Activated T-cell treated with anti-CD3 and anti-CD28 coated beads, Interleukin-2, amount 50 U/mL, for 4 hours (primary cell): ENCODE data around the gene TIMP4. TPM values are rescaled to one million over a fixed set of nuclear protein-coding genes. Genes with fewer than 3 reads are reported as not detected.

Experiments used
- ATAC-seq, 2 donors: fragments of 200-7000 bp; cut with Tn5 transposase; one replicate each; pipeline ENCODE4 v1.10.0; 2021
- DNase-seq: peaks from one replicate; pipeline ENCODE4 v3.0.0-alpha.2; 2020
- H3K27me3 Mint-ChIP-seq: one replicate; pipeline ENCODE4 v1.8.0; 2021; ENCODE audit warnings: low read depth, mixed read lengths
- H3K36me3 Mint-ChIP-seq: one replicate; pipeline ENCODE4 v1.8.0; 2022; ENCODE audit warnings: mixed read lengths; ENCODE audit not compliant: insufficient read depth
- H3K4me1 Mint-ChIP-seq: one replicate; pipeline ENCODE4 v1.8.0; 2021; ENCODE audit warnings: low read depth, mixed read lengths
- H3K4me3 Mint-ChIP-seq: one replicate; pipeline ENCODE4 v1.8.0; 2021; ENCODE audit warnings: mild to moderate bottlenecking, moderate library complexity, mixed read lengths
- H3K9me3 Mint-ChIP-seq: one replicate; pipeline ENCODE4 v1.8.0; 2021; ENCODE audit warnings: mixed read lengths
- total RNA-seq, 3 donors: library from RNA; stranded (reverse); gene quantifications; one replicate each; pipeline ENCODE4 v1.2.1, GENCODE V29; 2021

TIMP4 gene
- total RNA-seq, 3 donors from 2014 or later: 0.18 to 0.24 TPM; not detected in 1

- DNase-seq: no peak
- no peak for ATAC-seq
- Mint-ChIP-seq H3K4me3 (no peak overlapping the region), H3K9me3 (no peaks in the 10 kb centered on the region), H3K27me3 (no peaks in the 10 kb centered on the region), H3K36me3 (no peaks in the 10 kb centered on the region), H3K4me1 (no peaks in the 10 kb centered on the region)
Measured at GRCh38 chr3:12147049-12147780, 11.5 kb downstream of the TIMP4 start.

- ATAC-seq (no peak), DNase-seq (no peak)
- Mint-ChIP-seq H3K4me1 (no peaks in the 10 kb centered on the region), H3K36me3 (no peaks in the 10 kb centered on the region), H3K9me3 (no peaks in the 10 kb centered on the region), H3K4me3 (no peak overlapping the region), H3K27me3 (no peaks in the 10 kb centered on the region)
Measured at GRCh38 chr3:12143949-12144504, 14.7 kb downstream of the TIMP4 start.

GRCh38 chr3:12142476-12142875 lies 16.2 kb downstream of the TIMP4 start:
- DNase-seq (no peak), ATAC-seq (no peak)
- H3K9me3 Mint-ChIP-seq: no peaks in the 10 kb centered on the region

GRCh38 chr3:12141350-12141749 lies 17.4 kb downstream of the TIMP4 start:
- H3K4me1 Mint-ChIP-seq: no peaks in the 10 kb centered on the region
- no peak overlapping the region for H3K4me3 Mint-ChIP-seq
- no peak for DNase-seq
- no peaks in the 10 kb centered on the region for H3K36me3 Mint-ChIP-seq
- no peaks in the 10 kb centered on the region for H3K27me3 Mint-ChIP-seq
- no peaks in the 10 kb centered on the region for H3K9me3 Mint-ChIP-seq
- no peak for ATAC-seq

More at GRCh38 chr3:12142476-12142875, 16.2 kb downstream of the TIMP4 start:
- Mint-ChIP-seq H3K4me1 (no peaks in the 10 kb centered on the region), H3K27me3 (no peaks in the 10 kb centered on the region), H3K36me3 (no peaks in the 10 kb centered on the region), H3K4me3 (no peak overlapping the region)

GRCh38 chr3:12139111-12139511 lies 19.6 kb downstream of the TIMP4 start:
- no peaks in the 10 kb centered on the region for H3K27me3 Mint-ChIP-seq
- no peaks in the 10 kb centered on the region for H3K9me3 Mint-ChIP-seq
- H3K4me1 Mint-ChIP-seq: no peaks in the 10 kb centered on the region
- H3K36me3 Mint-ChIP-seq: no peaks in the 10 kb centered on the region
- no peak overlapping the region for H3K4me3 Mint-ChIP-seq
- ATAC-seq: peak; percentile 59 to 62
- DNase-seq: no peak

- no peak for DNase-seq
- Mint-ChIP-seq H3K36me3 (no peaks in the 10 kb centered on the region), H3K4me1 (no peaks in the 10 kb centered on the region), H3K9me3 (no peaks in the 10 kb centered on the region), H3K27me3 (peaks cover 5% of the 10 kb centered on the region), H3K4me3 (no peak overlapping the region)
- peak in 1 of 2 donors; percentile 49 for ATAC-seq
Measured at GRCh38 chr3:12138044-12138443, 20.7 kb downstream of the TIMP4 start.

GRCh38 chr3:12136371-12136770 lies 22.3 kb downstream of the TIMP4 start:
- H3K27me3 Mint-ChIP-seq: peaks cover 7% of the 10 kb centered on the region
- H3K36me3 Mint-ChIP-seq: no peaks in the 10 kb centered on the region
- H3K4me1 Mint-ChIP-seq: no peaks in the 10 kb centered on the region
- DNase-seq (no peak), ATAC-seq (no peak)
- H3K9me3 Mint-ChIP-seq: no peaks in the 10 kb centered on the region
- H3K4me3 Mint-ChIP-seq: no peak overlapping the region

- no peaks in the 10 kb centered on the region for H3K4me1 Mint-ChIP-seq
- H3K9me3 Mint-ChIP-seq: no peaks in the 10 kb centered on the region
- no peak overlapping the region for H3K4me3 Mint-ChIP-seq
- DNase-seq (peak; percentile 39), ATAC-seq (peak; percentile 83 to 91)
- H3K36me3 Mint-ChIP-seq: no peaks in the 10 kb centered on the region
- H3K27me3 Mint-ChIP-seq: peaks cover 9% of the 10 kb centered on the region
Measured at GRCh38 chr3:12135029-12135657, 23.6 kb downstream of the TIMP4 start.

- no peak overlapping the region for H3K4me3 Mint-ChIP-seq
- H3K27me3 Mint-ChIP-seq: peaks cover 15% of the 10 kb centered on the region
- no peaks in the 10 kb centered on the region for H3K4me1 Mint-ChIP-seq
- H3K9me3 Mint-ChIP-seq: no peaks in the 10 kb centered on the region
- no peaks in the 10 kb centered on the region for H3K36me3 Mint-ChIP-seq
- DNase-seq (no peak), ATAC-seq (no peak)
Measured at GRCh38 chr3:12132881-12133280, 25.8 kb downstream of the TIMP4 start.

GRCh38 chr3:12131351-12132090 lies 27.2 kb downstream of the TIMP4 start:
- peaks cover 17% of the 10 kb centered on the region for H3K27me3 Mint-ChIP-seq
- H3K9me3 Mint-ChIP-seq: no peaks in the 10 kb centered on the region
- no peak overlapping the region for H3K4me3 Mint-ChIP-seq
- H3K4me1 Mint-ChIP-seq: no peaks in the 10 kb centered on the region
- ATAC-seq (no peak), DNase-seq (no peak)
- H3K36me3 Mint-ChIP-seq: no peaks in the 10 kb centered on the region

- ATAC-seq: no peak
Measured at GRCh38 chr3:12127391-12127790, 31.3 kb downstream of the TIMP4 start.

GRCh38 chr3:12125772-12126171 lies 32.9 kb downstream of the TIMP4 start:
- H3K27me3 Mint-ChIP-seq: peaks cover 24% of the 10 kb centered on the region
- H3K9me3 Mint-ChIP-seq: no peaks in the 10 kb centered on the region
- H3K36me3 Mint-ChIP-seq: no peaks in the 10 kb centered on the region
- no peaks in the 10 kb centered on the region for H3K4me1 Mint-ChIP-seq
- DNase-seq (no peak), ATAC-seq (no peak)
- H3K4me3 Mint-ChIP-seq: no peak overlapping the region

More at GRCh38 chr3:12127391-12127790, 31.3 kb downstream of the TIMP4 start:
- no peak overlapping the region for H3K4me3 Mint-ChIP-seq
- H3K9me3 Mint-ChIP-seq: no peaks in the 10 kb centered on the region
- no peaks in the 10 kb centered on the region for H3K4me1 Mint-ChIP-seq
- DNase-seq: no peak
- peaks cover 25% of the 10 kb centered on the region for H3K27me3 Mint-ChIP-seq
- no peaks in the 10 kb centered on the region for H3K36me3 Mint-ChIP-seq

GRCh38 chr3:12121466-12121865 lies 37.2 kb downstream of the TIMP4 start:
- Mint-ChIP-seq H3K9me3 (no peaks in the 10 kb centered on the region), H3K36me3 (no peaks in the 10 kb centered on the region), H3K4me1 (no peaks in the 10 kb centered on the region), H3K4me3 (no peak overlapping the region), H3K27me3 (peaks cover 28% of the 10 kb centered on the region)
- DNase-seq (no peak), ATAC-seq (no peak)

- Mint-ChIP-seq H3K9me3 (no peaks in the 10 kb centered on the region), H3K4me3 (no peak overlapping the region), H3K27me3 (peaks cover 33% of the 10 kb centered on the region), H3K36me3 (no peaks in the 10 kb centered on the region), H3K4me1 (no peaks in the 10 kb centered on the region)
- no peak for DNase-seq
- no peak for ATAC-seq
Measured at GRCh38 chr3:12120374-12121140, 38.2 kb downstream of the TIMP4 start.
